NCI-H774 (cell line): ENCODE data around the gene BCCIP.

ENCODE experiments used
- DNase-seq: peaks from one replicate; lab custom pipeline; 2025; lab: John Stamatoyannopoulos, UW

BCCIP gene

DNA sequence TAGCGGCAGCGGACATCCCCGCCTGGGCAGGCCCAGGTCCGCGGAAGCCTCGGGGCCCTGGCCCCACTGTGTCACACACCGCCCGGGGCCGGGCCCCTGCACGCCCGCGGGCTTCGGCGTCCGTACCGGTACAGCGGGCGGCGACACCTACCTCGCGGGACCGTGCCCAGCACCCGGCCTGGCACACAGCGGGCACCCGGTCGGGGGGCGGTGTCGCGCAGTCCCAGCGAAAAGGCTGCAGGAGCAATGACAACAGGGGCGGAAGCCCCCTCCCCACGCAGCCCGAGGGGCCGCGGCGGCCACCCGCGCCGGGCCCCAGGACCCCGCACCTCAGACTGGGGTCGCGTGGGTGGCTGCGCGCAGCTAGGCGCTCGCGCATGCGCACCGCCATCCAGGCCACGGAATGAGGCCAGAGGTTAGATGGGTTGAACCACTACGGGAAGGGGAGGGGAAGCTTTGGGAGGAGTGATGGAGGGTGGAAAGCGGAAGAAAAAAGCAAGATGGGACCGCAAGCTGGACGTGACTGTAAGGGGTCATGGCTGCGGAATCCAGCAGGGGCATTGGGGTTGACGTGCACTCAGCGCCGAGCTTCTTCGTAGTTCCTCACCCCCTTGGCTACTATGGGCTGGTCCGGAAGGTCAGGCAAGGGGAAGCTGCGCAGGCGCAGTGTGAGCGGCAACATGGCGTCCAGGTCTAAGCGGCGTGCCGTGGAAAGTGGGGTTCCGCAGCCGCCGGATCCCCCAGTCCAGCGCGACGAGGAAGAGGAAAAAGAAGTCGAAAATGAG is at the start of gene BCCIP, which contains the start of gene UROS:
BCCIP (plus strand) TSS at position 669 of the 785 bp plus-strand sequence; CDS start at position 681, 12 bp downstream.
UROS (minus strand) TSS at position 381 of the 785 bp plus-strand sequence. CDS start 6,759 bp downstream, outside the sequence.
- peak; percentile 66 for DNase-seq

DNA sequence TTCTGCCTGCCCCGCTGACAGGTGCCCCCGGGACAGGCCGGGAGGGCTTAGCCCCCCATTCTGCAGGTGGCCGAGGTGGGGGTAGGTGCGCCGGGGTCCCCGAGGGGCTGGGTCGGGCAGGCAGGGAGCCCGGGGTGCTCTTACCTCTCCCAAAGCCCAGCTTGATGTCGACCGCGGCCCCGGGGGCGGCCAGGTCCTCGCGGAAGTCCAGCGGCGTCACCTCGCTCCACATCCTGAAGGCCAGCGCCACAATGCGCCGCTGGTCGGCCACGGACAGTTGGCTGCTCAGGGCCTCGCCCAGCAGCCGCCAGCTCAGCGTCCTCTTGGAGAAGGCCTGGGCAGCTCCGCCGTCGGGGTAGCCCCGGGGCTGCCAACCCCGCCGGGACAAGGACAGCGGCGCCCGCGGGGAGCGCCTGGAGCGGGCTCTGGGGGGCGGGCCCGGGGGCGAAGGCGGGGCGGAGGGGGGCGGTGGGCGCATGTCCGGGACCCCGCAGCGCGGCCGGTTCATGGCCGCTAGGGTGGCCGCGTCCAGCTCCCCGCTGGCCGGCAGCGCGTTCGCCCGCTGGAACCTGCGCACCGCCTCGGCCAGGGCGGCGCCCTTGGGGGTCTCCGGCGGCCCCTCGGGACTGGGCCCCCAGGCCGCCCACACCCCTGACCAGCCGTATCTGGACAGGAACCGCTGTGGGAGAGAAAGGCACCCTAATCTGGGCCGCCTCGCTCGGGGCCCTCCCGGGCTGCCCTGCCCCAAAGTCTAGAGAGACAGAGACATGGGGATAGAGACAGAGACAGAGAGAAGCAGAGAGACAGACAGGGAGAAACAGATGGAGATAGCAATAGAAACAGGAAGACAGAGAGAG is 49.4 kb upstream of the BCCIP start:
- DNase-seq: no peak

DNA sequence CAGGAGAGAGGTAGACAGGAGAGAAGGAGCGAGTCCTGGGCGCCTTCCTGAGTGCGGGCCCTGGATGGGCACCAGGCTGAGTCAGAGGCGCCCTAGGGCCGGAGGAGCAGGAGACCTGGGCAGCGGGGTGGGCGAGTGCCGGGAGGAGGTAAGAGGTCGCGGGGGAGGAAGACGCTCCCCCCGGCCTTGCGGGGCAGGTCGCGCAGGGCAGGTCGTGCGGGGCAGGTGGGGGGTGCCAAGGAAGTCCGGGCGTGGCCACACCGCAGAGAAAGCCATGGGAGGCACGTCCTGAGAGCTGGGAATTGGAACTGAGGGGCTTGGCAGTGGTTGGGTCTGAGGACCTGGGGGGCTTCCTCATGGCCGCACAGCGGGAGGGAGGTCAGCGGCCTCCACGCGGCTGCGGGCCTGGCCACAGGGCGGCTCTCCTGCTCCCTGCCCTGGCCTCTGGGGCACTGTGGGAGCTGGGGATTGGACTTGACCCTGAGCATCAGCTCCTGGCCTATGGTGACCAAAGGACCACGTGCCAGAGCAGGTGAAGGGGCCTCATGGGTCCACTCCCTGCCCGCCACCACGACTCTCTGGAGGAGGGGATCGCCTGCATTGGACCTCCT is 48.7 kb upstream of the BCCIP start:
- no peak for DNase-seq

DNA sequence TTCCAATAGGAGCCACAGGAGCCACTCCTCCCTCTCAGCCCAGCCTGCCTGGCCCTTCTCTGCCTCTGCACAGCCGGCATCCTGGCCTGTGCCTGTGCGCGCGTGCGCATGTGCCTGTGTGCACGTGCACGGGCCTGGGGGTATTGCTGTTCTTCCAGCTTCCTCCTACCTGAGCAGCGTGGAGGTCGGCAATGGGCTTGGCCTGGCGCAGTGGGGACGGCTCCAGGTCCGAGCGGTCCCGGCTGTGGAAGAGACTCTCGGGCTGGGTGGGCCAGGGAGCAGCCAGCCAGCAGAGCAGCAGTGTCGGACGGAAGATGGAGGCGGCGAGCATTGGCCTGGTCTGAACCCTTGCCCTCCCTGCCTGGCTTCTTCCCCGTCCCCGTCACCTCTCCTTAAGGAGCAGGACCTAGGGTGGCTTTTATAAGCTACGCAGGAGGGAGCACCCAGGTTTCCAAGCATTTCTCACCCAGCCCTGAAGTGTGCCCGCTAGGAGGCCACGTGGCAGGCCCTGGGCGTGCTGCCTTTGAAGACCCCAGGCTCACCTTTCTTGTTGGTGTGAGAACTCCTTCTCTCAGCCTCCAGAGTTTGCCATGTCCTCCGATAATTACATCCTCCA is 47.7 kb upstream of the BCCIP start, which contains the start of gene MMP21:
MMP21 (minus strand) TSS at position 331 of the 616 bp plus-strand sequence; CDS start at position 331, 0 bp downstream.
- no peak for DNase-seq

DNA sequence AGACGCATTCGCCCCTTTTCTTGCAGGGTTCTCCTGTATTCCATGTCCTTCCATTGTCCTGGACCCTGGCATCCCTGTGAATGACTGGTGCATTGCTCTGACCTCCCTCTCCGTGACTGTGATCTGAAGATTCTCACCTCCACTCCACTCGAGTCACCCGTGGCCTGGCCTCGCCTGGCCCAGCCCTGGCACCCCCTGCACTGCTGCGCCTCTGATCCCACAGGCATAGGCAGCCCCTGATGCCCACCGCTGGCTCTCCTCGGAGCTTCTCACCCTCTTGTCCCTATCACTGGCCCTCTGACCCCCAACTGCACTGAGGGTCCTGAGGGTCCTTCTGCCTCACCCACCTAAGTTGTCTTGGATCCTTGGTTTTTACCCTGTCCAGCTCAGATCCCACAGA is 45.5 kb upstream of the BCCIP start:
- no peak for DNase-seq

DNA sequence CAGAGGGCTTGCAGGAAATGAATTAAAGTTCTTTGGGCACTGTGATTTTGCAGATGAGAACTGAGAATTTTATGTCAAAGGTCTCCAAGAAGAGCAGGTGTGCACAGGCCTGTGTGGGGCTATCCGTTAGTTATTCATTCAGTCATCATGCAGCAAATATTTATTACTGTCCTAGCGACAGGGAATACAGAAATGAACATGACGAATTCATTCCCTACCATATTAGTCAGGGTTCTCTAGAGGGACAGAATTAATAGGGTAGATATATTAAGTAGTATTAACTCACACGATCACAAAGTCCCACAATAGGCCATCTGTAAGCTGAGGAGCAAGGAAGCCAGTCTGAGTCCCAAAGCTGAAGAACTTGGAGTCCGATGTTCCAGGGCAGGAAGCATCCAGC is 44.8 kb upstream of the BCCIP start:
- no peak for DNase-seq

DNA sequence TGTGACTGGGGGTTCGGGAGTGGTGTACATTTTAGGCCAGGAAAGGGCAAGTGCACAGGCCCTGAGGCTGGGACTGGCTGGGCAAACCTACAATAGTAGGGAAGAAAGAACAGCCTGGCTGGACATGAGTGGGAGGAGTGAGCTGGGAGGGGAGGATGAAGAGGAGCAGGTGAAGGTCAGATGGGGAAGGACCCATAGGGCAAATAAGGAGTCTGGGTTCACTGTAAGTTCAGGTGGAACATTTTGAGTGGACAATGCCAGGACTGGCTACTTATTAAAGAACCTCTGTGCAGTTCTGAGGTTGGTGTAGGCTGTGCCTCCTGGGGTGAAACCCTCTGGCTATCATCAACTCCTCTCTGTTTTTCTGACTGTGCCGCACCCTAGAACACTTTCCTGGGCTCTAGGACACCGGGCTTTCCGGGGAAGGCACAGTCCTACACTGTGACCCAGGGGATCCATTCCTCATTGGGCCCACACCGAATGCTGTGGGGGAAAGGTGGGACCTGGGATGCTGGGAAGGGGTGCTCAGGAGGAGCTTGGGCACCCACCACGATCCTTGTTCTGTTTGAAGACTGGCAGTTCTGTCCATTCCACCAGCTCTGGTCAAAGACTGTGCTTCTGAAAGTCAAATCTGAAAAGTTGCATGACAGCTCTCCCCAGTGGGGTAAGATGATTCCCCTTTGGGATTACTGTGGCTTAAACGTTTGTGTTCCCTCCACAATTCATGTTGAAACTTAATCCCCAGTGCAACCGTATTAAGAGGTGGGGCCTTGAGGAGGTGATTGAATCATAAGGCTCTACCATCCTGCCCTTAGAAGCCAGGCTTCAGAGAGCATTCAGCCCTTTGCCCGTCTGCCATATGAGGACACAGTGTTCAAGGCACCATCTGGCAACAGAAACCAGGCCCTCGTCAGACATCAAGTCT is 43.7 kb upstream of the BCCIP start:
- DNase-seq: no peak

DNA sequence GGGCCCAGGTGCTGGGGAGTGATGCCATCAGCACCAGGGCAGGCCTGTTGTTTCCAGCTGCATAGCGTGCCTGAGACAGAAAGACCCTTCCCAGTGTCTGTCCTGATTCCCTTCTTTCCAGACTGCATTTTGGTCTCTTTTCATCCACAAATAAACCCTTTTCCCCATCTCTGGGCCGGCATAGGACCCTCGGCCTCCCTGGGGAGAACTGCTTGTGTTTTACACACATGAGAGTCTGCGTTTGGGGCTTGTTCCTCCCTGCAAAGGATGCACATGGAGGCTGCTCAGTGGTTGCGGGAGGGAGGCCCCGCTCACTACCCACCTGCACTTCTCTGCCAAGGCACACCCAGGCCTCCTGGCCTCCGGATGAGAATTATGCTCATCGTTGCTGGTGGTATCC is 42.0 kb upstream of the BCCIP start:
- no peak for DNase-seq

DNA sequence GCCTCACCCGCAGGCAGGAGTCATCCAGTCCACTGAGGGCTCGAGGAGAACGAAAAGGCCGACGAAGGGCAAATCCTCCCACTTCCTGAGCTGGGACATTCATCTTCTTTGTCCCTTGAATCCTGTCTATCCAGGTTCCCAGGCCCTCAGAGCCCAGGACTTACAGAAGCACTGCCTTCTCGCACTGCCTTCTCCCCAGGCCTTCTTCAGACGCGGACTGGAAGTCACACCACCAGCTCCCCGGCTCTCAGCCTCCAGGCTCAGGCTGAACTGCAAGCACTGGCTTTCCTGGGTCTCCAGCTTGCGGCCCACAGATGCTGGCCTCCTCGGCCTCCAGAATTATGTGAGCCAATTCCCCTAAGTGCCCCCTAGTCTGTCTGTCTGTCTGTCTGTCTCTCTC is 41.3 kb upstream of the BCCIP start:
- no peak for DNase-seq

DNA sequence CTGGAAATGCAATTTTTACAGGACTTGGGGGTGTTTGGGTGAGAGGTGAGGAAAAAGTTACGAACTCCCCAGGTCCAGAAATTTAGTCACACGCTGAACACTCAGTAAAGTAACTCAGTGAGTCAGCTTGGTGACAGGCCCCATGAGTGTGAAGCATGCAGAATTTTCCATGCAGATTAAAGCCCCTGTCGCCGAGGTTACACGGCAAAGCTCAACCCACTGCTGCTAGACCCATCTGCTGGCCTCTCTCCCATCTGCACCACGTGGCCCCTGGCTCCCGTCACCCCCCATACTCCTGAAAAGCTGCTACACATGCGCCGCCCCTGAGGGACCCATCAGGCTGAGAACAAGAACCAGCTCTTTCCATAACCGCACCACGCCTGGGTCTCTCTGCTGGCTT is 40.7 kb upstream of the BCCIP start:
- DNase-seq: no peak

DNA sequence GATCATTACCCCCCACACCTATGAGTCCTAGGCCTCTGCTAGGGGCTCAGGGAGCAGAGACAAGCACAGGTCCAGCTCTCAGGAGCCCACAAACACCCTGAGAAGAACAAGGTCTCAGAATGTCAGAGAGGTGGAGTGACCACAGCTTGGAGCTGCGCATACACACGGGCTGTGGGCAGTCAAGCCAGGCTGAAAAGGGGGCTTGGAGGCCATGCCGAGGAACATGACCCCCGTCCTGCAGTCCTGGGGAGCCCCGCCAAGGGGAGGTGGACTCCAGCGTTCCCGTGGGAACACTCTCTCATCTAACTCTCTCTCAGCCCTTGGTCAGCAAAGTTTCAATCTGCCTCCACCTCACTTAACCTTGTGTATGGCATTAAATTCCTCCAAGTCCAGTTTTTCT is 39.9 kb upstream of the BCCIP start:
- DNase-seq: no peak

DNA sequence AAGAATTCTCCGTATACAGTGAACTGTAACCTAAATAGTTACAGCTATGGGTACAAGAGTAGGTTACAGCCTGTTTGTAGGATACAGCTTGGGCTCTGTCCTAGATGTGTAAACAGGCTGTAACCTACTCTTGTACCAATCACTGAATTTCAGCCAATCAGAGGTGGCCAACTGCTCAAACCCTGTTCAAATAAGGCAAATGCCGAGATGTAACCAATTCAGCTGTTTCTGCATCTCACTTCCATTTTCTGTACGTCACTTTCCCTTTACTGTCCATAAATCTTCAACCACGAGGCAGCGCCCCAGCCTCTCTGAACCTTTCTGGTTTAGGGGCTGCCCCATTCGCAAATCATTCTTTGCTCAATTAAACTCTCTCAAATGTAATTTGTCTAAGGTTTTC is 39.4 kb upstream of the BCCIP start:
- DNase-seq: no peak

DNA sequence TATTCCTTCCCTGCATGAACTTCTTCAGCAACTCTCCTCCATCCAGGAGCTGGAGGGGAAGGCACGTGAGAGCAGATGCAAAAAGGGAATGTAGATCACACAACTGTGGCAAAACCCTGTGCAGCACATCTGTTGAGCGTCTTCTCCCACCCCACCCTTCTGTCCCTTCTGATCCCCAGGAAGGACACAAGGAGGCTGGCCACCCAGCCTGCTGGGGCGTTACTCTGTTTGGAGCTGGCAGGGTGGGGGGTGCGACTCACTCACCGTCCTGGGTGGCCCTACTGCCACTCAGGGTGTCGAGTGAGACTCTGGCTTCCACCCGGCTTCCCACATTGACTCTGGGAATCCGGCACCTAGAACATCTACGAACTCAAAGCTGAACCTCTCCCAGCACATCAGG is 37.6 kb upstream of the BCCIP start:
- no peak for DNase-seq

DNA sequence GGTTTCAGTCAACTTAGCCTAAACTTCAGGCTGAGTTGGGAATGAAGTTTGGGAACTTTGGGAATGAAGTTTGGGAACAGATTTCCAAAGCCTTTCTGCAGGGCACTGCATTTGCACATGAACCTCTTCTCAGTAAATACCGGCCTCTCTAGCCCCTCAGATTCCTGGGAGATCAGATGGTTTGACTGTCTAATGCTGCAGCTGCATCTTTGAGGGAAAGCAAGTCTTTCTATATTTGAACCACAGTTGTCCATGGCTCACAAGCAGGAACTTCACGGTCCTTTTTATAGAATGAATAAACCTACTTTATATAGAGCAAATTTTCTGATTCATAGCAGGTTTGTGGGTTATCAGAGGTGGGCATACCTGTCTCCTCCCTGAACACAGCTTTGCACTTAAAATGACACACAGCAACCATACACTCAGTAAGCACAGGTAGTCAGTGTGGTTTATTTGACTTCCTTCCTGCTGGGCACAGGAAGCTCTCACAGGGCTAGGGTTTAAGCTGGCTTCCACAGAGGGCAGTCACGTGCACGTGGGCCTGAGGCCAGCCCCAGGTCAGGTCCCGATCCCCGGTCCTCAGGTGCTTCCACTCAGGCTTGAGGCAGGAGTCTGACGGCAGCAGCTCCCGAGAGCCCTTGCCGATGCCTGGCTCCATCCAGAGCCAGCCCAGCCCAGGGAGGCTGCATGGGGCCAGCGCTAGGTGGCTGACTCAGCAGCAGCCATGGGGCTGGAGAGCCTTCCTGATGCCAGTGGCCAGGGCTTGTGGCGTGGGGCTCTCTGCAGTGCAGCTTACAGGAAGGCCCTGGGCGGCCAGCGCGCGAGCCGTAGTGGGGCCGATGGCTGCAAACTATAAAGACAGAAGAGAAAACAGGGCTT is 35.0 kb upstream of the BCCIP start:
- no peak for DNase-seq

DNA sequence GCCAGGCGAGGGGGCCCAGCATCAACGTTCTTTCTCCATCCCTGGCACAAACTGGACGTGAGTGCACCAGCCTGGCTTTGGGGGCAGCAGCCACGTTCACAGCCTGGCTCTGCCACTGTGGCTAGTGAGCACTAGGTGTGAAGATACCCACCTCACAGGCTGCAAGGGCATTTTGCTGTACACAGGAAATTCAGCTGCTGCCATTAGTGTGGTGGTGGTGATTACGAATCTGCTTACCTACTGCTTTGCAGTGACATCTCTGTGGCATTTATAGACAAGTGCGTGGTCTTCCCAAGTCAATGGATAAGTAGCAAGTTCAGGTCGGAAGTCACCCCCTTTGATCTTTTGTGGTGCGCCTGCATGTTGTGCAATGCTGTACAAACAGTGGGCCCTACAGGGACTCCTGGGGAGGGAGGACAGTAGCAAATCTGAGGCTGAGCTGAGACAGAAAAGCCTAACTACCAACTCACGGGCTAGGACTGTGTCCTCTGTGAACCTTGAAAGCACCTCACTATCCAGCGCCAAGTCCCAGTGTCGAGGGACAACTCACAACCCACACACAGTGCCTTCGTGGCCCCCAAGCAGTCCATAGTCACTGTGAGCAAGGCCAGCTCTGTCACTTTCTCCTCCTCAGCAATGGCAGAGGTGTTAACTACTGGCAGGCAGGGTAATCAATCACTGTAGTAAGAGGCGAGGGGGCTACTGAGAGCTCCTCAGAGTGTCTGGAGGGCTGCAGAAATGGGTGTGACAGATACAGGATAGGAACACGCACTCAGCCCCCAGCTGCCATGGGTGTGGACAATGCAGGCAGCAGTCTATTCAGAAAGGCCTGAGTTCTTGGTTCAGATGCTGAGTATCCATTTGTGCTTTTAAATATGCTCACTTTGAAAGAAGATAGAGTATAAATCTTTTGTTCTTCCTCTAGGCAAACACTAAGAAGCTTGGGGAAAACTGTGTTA is 30.7 kb upstream of the BCCIP start:
- no peak for DNase-seq

DNA sequence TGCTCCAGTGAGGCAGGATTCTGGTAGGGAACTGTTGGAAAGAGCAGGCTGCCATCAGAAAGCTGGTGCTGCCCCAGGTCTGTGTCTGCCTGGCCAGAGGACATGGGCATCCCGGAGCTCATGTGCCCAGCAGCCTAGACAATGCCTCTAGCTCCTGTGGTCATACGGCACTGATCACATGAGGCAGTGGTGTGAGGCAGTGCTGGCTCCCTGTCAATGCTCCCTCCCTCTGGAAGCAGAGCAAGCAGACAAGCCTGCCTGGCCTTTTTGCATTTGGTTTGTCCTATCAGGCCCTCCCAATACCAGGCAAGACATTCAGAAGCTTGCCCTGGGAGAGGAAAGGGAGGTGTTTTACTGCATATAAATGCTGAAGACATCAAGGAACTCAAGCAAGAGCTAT is 28.2 kb upstream of the BCCIP start:
- DNase-seq: no peak

DNA sequence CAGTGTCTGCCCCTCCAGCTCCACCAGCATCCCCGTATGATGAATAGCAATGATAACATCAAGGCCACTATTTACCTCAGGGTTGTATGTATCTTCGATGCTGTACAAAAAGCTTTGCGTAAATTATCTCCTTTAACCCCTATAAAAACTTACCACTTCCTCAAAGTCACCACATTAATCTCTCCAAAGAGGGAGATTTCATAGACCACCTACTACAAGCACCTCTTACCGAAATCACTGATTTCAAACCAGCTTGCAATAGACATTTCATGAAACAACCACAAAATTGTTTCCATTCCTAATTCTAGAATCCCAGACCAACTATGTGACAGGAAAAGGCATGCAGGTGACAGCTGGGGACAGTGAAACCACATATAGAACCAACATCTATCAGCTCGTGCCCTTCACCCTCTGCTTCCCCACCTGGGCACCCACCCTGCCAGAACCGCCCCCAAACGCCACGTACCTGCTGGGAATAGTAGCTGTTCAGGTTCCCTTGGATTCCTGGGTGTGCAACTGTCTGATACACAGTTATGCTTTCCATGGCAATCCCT is 27.6 kb upstream of the BCCIP start:
- DNase-seq: no peak

DNA sequence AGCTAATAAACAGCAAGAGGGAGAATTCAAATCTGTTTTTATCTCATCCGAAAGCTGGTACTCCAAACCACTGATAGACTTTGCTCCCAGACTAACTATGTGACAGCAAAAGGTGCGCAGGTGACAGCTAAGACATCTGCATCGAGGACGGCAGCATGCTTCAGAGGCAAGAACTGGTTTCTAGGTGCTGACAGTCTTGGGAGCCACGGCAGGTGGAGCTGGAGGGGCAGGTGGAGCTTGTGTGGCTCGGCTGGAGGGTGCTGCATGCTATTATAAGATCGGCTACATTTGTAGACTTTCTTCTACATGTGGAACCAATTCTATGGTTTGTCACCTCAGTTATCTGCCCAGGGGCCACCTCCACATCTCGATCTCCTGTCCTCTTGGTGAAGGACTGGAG is 25.9 kb upstream of the BCCIP start:
- no peak for DNase-seq
